ENCODE results near the gene KCNQ4.

KCNQ4 gene

DNA sequence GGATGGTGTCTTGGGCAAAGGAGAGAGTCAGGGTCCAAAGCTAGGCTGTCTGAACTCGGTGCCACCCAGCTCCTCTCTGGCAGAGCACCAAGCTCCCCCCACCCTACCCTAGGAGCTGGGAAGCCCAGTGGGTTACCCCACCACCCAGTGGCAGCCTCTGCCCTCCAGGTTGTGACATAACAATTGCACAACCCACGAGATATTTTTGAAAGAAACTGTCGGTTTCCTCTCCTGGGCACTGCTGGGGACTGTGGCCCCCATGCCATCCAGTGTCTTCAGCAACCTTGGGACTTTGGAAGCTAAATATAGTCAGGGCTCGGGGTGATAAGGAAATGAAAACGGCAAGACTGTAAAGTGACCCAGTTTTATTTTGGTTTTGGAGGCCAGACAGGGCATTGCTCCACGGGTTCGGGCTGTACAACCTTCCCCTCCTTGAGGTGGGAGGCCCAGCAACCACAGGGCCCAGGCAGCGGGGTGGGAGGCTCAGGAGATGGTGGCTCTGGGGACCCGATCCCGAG, 77.2 kb downstream of the KCNQ4 start:
- in situ Hi-C loops (cut with MboI; ENCODE audit: low sequenced_read_pairs, unreplicated experiment) = no loop called here
- TF ChIP-seq, protein P1, sequence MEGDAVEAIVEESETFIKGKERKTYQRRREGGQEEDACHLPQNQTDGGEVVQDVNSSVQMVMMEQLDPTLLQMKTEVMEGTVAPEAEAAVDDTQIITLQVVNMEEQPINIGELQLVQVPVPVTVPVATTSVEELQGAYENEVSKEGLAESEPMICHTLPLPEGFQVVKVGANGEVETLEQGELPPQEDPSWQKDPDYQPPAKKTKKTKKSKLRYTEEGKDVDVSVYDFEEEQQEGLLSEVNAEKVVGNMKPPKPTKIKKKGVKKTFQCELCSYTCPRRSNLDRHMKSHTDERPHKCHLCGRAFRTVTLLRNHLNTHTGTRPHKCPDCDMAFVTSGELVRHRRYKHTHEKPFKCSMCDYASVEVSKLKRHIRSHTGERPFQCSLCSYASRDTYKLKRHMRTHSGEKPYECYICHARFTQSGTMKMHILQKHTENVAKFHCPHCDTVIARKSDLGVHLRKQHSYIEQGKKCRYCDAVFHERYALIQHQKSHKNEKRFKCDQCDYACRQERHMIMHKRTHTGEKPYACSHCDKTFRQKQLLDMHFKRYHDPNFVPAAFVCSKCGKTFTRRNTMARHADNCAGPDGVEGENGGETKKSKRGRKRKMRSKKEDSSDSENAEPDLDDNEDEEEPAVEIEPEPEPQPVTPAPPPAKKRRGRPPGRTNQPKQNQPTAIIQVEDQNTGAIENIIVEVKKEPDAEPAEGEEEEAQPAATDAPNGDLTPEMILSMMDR (IDR thresholded peaks at IDR 0.05; ENCODE audit: borderline replicate concordance, control extremely low read depth, extremely low read depth, insufficient read depth, missing control alignments) = no peak
- DNase-seq (ENCODE audit: low spot score) = no peak

DNA sequence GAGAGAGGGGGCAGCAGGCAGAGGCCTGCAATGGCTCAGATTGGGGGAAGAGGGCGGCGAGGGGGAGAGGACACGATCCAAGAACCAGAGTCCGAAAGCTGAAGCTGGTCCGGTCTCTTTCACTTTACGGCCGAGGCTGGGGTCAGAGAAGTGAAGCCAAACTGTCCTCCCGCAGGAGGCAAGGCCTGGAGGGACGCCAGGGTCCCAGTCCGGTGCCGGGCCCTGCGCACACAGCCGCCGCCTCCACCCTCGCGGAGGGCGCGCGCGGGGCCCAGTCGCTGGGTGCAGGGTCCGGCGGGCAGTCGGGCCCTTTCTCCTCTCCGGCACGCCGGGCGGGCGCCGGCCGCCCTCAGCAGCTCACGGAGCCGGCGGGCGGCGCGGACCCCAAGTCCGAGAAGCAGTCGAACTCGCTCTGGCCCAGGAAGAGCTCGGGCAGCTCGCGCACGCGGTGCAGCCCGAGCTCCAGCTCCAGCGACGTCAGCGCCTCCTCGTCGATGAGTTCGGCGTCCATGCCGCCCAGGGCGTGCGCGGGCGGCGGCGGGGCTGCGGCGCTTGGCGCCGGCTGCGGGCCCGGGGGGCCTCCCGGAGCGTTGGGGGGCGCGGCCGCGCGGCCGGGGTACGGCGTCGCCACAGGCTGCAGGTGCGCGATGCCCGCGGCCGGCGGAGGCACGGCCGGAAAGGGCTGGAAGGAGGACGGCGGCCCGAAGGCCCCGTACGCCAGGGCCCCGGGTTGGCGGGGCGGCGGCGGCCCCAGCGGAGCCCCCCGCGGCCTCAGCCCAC, 77.8 kb downstream of the KCNQ4 start:
- in situ Hi-C loops (cut with MboI; ENCODE audit: low sequenced_read_pairs, unreplicated experiment) = no loop called here
- TF ChIP-seq, protein P1 (IDR thresholded peaks at IDR 0.05; ENCODE audit: borderline replicate concordance, control extremely low read depth, extremely low read depth, insufficient read depth, missing control alignments) = no peak
- DNase-seq (ENCODE audit: low spot score) = no peak

DNA sequence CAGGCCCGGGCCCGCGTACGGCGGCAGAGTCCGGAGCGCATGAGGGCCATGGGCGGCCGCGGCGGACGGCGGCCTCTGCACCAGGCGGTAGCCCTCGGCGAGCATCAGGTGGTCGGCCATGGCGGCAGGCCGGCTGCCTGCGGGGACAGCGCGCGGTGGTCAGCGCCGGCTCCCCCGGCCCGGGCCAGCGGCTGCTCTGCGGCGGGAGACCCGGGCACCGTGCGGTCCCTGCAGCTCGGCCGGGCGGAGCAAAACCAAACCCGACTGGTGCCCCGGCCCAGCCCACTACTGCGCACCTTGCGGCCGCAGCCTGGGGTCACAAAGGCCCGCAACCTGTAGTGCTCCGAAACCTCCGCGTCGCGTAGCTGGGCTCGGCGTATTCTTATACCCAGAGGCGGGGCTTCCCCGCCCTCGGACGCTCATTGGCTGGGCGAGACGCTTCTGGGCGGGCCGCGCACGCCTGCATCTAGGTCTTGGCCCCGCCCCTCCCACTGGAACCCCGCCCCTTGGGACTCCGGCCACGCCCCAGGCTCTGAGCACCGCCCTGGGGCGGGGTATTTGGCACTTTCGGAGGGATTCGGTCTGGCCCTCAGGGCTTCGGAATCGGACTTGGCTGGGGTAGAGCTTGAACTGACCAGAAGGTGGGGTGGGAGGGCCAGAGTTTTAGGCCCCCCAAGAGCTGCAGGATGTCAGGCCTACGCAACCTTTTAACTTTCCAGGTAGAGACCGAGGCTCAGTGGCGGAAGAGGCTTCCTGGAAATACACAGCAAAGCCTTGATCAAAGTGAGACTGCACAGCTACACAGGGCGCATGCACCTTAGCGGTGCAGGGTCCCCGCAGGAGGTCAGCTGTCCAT, 78.6 kb downstream of the KCNQ4 start, which contains the start of gene CITED4:
Gene CITED4, minus strand, starts transcription at position 356 of the 856 bp plus-strand sequence. Its CDS starts 236 bp downstream, at position 120.
- TF ChIP-seq, protein P1 (IDR thresholded peaks at IDR 0.05; ENCODE audit: borderline replicate concordance, control extremely low read depth, extremely low read depth, insufficient read depth, missing control alignments) = no peak
- DNase-seq (ENCODE audit: low spot score) = peak; percentile 98
- in situ Hi-C loops (cut with MboI; ENCODE audit: low sequenced_read_pairs, unreplicated experiment) = no loop called here

DNA sequence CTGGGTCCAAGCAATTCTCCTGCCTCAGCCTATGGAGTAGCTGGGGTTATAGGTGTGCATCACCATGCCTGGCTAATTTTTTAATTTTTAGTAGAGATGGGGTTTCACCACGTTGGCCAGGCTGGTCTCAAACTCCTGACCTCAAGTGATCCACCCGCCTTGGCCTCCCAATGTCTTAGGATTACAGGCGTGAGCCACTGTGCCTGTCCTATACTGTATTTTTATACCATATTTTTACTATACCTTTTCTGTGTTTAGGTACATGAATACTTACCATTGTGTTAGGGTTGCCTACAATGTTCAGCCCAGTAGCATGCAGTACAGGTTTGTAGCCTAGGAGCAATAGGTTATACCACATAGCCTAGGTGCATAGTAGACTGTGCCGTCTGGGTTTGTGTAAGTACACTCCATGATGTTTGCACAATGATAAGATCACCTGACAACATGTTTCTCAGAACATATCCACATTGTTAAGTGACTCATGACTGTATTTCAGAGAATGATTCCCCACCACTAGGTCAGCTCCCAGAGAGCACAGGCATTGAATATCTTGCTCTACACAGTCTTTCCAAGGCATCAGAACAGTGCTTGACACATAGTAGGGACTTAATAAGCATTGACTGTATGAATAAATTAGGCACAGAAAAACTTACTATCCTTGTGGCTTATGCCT, 84.6 kb downstream of the KCNQ4 start:
- DNase-seq (ENCODE audit: low spot score) = no peak

DNA sequence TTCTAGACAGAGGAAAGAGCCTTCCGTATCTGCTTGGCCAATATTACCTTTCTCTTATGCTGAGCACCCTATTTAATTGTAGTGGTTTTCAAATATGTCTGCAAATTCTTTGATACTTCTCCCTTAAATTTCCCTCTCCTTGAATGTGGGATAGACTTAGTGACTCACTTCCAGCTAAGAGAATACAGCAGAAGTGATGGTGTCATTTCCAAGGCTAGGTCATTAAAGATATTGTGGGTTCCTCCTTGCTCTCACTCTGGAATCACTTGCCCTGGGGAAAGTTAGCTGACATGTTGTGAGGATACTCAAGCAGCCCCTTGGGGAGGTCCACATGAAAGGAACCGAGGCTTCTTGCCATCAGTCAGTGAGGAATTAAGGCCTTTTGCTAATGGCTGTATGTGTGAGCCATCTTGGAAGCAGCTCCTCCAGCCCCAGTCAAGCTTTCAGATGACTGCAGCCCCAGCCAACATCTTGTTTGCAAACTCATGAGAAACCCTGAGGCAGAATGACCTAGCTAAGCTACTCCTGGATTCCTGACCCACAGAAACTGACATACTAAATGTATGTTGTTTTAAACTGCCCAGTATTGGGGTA, 86.6 kb downstream of the KCNQ4 start:
- TF ChIP-seq, protein P1 (IDR thresholded peaks at IDR 0.05; ENCODE audit: borderline replicate concordance, control extremely low read depth, extremely low read depth, insufficient read depth, missing control alignments) = no peak
- in situ Hi-C loops (cut with MboI; ENCODE audit: low sequenced_read_pairs, unreplicated experiment) = no loop called here
- DNase-seq (ENCODE audit: low spot score) = no peak

More for the DNA sequence above, 84.6 kb downstream of the KCNQ4 start:
- TF ChIP-seq, protein P1 (IDR thresholded peaks at IDR 0.05; ENCODE audit: borderline replicate concordance, control extremely low read depth, extremely low read depth, insufficient read depth, missing control alignments) = no peak
- in situ Hi-C loops (cut with MboI; ENCODE audit: low sequenced_read_pairs, unreplicated experiment) = no loop called here

All from GM13976 (cell line).